Activated CD8-positive, alpha-beta memory T cell treated with anti-CD3 and anti-CD28 coated beads for 24 hours (primary cell): ENCODE data around the gene HPCAL1.

ENCODE experiments used
- DNase-seq: peaks from one replicate; pipeline ENCODE4 v3.0.0-alpha.2; 2020

Gene HPCAL1

GRCh38 chr2:10357193-10358169, 54.8 kb downstream of the HPCAL1 start:
- DNase-seq = no peak

- DNase-seq = no peak
Measured at GRCh38 chr2:10359246-10359645, 56.5 kb downstream of the HPCAL1 start.

- no peak for DNase-seq
Measured at GRCh38 chr2:10359731-10360329, 57.1 kb downstream of the HPCAL1 start.

GRCh38 chr2:10360460-10360849, 57.8 kb downstream of the HPCAL1 start:
- DNase-seq = no peak

GRCh38 chr2:10360850-10361588, 58.3 kb downstream of the HPCAL1 start:
- DNase-seq = no peak

GRCh38 chr2:10362096-10362897, 59.6 kb downstream of the HPCAL1 start:
- DNase-seq = no peak

- no peak for DNase-seq
Measured at GRCh38 chr2:10362898-10363454, 60.3 kb downstream of the HPCAL1 start.

GRCh38 chr2:10363861-10364610, 61.3 kb downstream of the HPCAL1 start:
- DNase-seq = no peak

- DNase-seq = no peak
Measured at GRCh38 chr2:10365412-10365811, 62.7 kb downstream of the HPCAL1 start.

- DNase-seq = no peak
Measured at GRCh38 chr2:10366601-10367270, 64.0 kb downstream of the HPCAL1 start.

GRCh38 chr2:10367472-10368439, 65.1 kb downstream of the HPCAL1 start:
- DNase-seq = no peak

- no peak for DNase-seq
Measured at GRCh38 chr2:10368491-10369231, 66.0 kb downstream of the HPCAL1 start.

- DNase-seq = no peak
Measured at GRCh38 chr2:10369269-10370255, 66.9 kb downstream of the HPCAL1 start.

GRCh38 chr2:10370390-10370789, 67.7 kb downstream of the HPCAL1 start:
- no peak for DNase-seq

GRCh38 chr2:10370895-10371294, 68.2 kb downstream of the HPCAL1 start:
- no peak for DNase-seq

- DNase-seq = no peak
Measured at GRCh38 chr2:10371441-10372196, 68.9 kb downstream of the HPCAL1 start.
